IPS DF 6.9 (cell line): ENCODE data around the gene FGFR3.

Experiments
- DNase-seq: peaks from one replicate; pipeline ENCODE4 v3.0.0-alpha.2; 2013; ENCODE audit warnings: low read depth, low spot score
- H3K27ac ChIP-seq: one replicate; pipeline ENCODE4 v1.5.1; 2013; ENCODE audit warnings: low read length, control low read depth
- H3K27me3 ChIP-seq: 2 replicates; pipeline ENCODE4 v1.6.1; 2013; ENCODE audit warnings: mild to moderate bottlenecking, low read length; ENCODE audit not compliant: control insufficient read depth, insufficient read depth
- H3K36me3 ChIP-seq: 2 replicates; pipeline ENCODE4 v1.6.1; 2013; ENCODE audit warnings: low read length; ENCODE audit not compliant: control insufficient read depth, insufficient read depth
- H3K4me1 ChIP-seq: 2 replicates; pipeline ENCODE4 v1.6.1; 2013; ENCODE audit warnings: low read length; ENCODE audit not compliant: control insufficient read depth, insufficient read depth
- H3K4me3 ChIP-seq: 2 replicates; pipeline ENCODE4 v1.5.1; 2013; ENCODE audit warnings: mild to moderate bottlenecking, low read length
- H3K9me3 ChIP-seq: 2 replicates; pipeline ENCODE4 v1.6.1; 2013; ENCODE audit warnings: low read length, inconsistent platforms; ENCODE audit not compliant: control insufficient read depth, insufficient read depth
- WGBS: extraction: QIAGEN DNeasy Blood & Tissue Kit; methylation state at CpG from one replicate; pipeline ENCODE4 v1.1.7; 2013; ENCODE audit warnings: mixed read lengths, missing lambda C conversion rate; ENCODE audit not compliant: insufficient read length, insufficient coverage; 5-methylcytosine and 5-hydroxymethylcytosine counted together

FGFR3 gene

DNA sequence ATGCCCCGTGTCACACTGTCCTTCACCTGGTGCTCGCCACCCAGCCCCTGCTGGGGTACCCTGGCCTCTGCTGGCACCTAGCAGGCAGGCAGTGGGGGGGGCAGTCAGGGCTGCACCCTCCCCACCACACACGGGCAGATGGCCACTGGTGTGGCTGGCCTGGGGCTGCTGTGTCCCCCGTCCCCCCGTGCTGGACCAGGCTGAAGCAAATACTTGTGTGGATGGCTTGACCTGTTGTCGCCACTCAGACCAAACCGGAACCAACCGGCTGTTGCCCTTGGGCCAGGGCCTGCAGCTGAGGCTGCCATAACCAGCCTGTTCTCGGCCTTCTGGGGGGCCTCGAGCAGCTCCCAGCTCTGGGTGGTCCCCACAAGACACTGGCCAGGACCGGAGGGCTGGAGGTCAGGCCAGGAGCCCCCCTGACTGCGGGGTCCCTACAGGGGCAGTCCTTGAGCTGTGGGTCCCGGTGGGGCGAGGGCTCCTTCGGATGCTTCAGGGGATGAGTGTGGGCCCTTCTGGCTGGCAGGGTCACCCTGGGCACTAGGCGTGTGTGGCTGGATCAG, 4.3 kb downstream of the FGFR3 start:
- H3K4me3 ChIP-seq: no peak overlapping the region
- peaks cover 7% of the 10 kb centered on the region; the same call in 1 of the 2 replicates for H3K36me3 ChIP-seq
- DNase-seq: no peak
- H3K27ac ChIP-seq: no peak overlapping the region
- peaks cover 5% of the 10 kb centered on the region; the same call in 1 of the 2 replicates for H3K27me3 ChIP-seq
- H3K9me3 ChIP-seq: no peaks in the 10 kb centered on the region
- no CpG with 5 or more reads among the region's 16 CpGs for WGBS
- H3K4me1 ChIP-seq: peaks cover 2% of the 10 kb centered on the region

GRCh38 chr4:1797861-1798579, 4.9 kb downstream of the FGFR3 start:
- no CpG with 5 or more reads among the region's 27 CpGs for WGBS
- Histone ChIP-seq H3K4me1 (peaks cover 2% of the 10 kb centered on the region), H3K36me3 (peaks cover 11% of the 10 kb centered on the region), H3K9me3 (no peaks in the 10 kb centered on the region), H3K27ac (no peak overlapping the region), H3K27me3 (peaks cover 5% of the 10 kb centered on the region; the same call in 1 of the 2 replicates), H3K4me3 (no peak overlapping the region)
- no peak for DNase-seq

- Histone ChIP-seq H3K27ac (no peak overlapping the region), H3K36me3 (peaks cover 14% of the 10 kb centered on the region), H3K4me3 (no peak overlapping the region), H3K27me3 (peaks cover 5% of the 10 kb centered on the region; the same call in 1 of the 2 replicates), H3K9me3 (no peaks in the 10 kb centered on the region), H3K4me1 (peaks cover 1% of the 10 kb centered on the region)
- DNase-seq: no peak
- no CpG with 5 or more reads among the region's 30 CpGs for WGBS
Measured at GRCh38 chr4:1798580-1799386, 5.7 kb downstream of the FGFR3 start.

- no CpG with 5 or more reads among the region's 41 CpGs for WGBS
Measured at GRCh38 chr4:1799387-1800375, 6.6 kb downstream of the FGFR3 start.

GRCh38 chr4:1800805-1801204, 7.7 kb downstream of the FGFR3 start:
- DNase-seq: no peak
- Histone ChIP-seq H3K27ac (no peak overlapping the region), H3K27me3 (no peaks in the 10 kb centered on the region), H3K9me3 (no peaks in the 10 kb centered on the region), H3K4me3 (no peak overlapping the region), H3K4me1 (no peaks in the 10 kb centered on the region; the same call in 1 of the 2 replicates), H3K36me3 (peaks cover 20% of the 10 kb centered on the region)
- no CpG with 5 or more reads among the region's 10 CpGs for WGBS

More at GRCh38 chr4:1799387-1800375, 6.6 kb downstream of the FGFR3 start:
- no peak for DNase-seq
- H3K27ac ChIP-seq: no peak overlapping the region
- H3K9me3 ChIP-seq: no peaks in the 10 kb centered on the region
- H3K27me3 ChIP-seq: no peaks in the 10 kb centered on the region; the same call in 1 of the 2 replicates
- H3K4me3 ChIP-seq: no peak overlapping the region
- no peaks in the 10 kb centered on the region; the same call in 1 of the 2 replicates for H3K4me1 ChIP-seq
- peaks cover 18% of the 10 kb centered on the region for H3K36me3 ChIP-seq

GRCh38 chr4:1801286-1801958, 8.3 kb downstream of the FGFR3 start:
- no peaks in the 10 kb centered on the region for H3K27me3 ChIP-seq
- DNase-seq: no peak
- H3K4me1 ChIP-seq: no peaks in the 10 kb centered on the region; the same call in 1 of the 2 replicates
- H3K4me3 ChIP-seq: no peak overlapping the region
- H3K9me3 ChIP-seq: no peaks in the 10 kb centered on the region
- no peak overlapping the region for H3K27ac ChIP-seq
- no CpG with 5 or more reads among the region's 56 CpGs for WGBS
- H3K36me3 ChIP-seq: peaks cover 23% of the 10 kb centered on the region

GRCh38 chr4:1802151-1802715, 9.1 kb downstream of the FGFR3 start:
- Histone ChIP-seq H3K36me3 (peaks cover 30% of the 10 kb centered on the region), H3K27ac (no peak overlapping the region)

DNA sequence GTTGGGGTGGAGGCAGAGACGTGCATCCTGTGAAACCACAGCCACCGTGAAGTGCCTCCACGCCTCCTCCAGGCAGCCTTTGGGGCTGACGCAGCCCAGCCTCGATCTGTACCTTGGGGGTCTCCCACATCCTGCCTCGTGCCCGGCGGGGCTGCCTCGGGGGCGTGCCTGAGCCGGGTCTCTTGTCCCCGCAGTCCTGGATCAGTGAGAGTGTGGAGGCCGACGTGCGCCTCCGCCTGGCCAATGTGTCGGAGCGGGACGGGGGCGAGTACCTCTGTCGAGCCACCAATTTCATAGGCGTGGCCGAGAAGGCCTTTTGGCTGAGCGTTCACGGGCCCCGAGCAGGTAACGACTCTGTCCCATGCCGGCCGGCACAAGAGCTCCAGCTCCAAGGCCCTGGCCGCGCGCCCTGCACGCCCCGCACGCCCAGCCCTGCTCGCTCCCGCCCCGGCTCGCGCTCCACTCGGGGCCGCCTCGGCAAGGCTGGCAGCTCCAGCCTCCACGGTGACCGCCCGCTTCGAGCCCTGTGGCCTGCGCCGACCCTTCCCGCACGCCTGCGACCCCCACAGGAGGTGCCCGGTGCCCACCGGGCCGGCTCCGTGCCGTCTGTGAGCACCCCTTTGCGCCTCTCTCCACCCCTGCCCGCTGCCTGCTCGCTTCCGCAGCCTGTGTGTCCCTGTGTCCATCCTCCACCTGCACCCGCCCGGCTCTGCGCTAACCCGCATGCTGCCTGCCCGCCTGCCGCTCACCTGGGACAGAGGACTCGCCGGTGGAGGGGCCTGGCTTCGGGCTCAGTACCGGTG, 9.8 kb downstream of the FGFR3 start:
- H3K27me3 ChIP-seq: no peaks in the 10 kb centered on the region
- peaks cover 30% of the 10 kb centered on the region for H3K36me3 ChIP-seq
- H3K4me3 ChIP-seq: no peak overlapping the region
- no peak overlapping the region for H3K27ac ChIP-seq
- DNase-seq: no peak
- H3K9me3 ChIP-seq: no peaks in the 10 kb centered on the region
- no peaks in the 10 kb centered on the region for H3K4me1 ChIP-seq
- WGBS: no CpG with 5 or more reads among the region's 71 CpGs

More at GRCh38 chr4:1802151-1802715, 9.1 kb downstream of the FGFR3 start:
- no peak for DNase-seq
- WGBS: no CpG with 5 or more reads among the region's 22 CpGs
- Histone ChIP-seq H3K4me1 (no peaks in the 10 kb centered on the region; the same call in 1 of the 2 replicates), H3K4me3 (no peak overlapping the region), H3K9me3 (no peaks in the 10 kb centered on the region), H3K27me3 (no peaks in the 10 kb centered on the region)
